ENCODE measurements around the gene OVCA2. TPM values are rescaled to one million over a fixed set of nuclear protein-coding genes. Genes with fewer than 3 reads are reported as not detected.
A peak's percentile ranks its signal among the peaks of the same experiment; 100 is the strongest.
"Not testable (repeated sequence)": the region's sequence is repeated elsewhere in the genome, so short reads cannot be mapped to it uniquely, and the experiment has no call there.

OVCA2 gene
- total RNA-seq, 1 experiment from 2014 or later, result 77.3 TPM

DNA sequence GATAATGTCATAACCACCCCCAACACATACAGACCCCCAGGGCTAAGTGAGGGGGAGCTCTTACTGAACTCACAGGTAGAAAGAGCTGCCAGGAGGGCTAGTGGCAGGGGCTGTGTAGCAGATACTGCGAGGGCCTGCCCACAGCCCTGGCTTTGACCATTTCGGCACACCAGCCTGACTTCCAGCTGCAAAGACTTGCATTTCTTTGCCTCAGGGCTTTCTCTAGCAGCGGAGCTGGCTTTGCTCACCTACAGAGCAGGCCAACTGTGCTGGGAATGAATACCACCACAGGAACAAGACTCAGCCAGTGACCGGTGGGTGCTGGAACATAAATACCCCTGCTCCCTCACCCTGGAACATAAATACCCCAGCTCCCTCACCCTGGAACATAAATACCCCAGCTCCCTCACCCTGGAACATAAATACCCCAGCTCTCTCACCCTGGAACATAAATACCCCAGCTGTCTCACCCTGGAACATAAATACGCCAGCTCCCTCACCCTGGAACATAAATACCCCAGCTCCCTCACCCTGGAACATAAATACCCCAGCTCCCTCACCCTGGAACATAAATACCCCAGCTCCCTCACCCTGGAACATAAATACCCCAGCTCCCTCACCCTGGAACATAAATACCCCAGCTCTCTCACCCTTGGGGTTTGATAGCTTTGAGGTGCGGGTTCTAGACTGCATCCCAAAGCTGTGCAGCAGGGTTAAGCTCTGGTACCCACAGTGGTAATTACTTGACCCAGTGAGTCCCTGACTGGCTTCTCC is 28.4 kb upstream of the OVCA2 start:
- not testable (repeated sequence) for DNase-seq (ENCODE audit: low read depth)

DNA sequence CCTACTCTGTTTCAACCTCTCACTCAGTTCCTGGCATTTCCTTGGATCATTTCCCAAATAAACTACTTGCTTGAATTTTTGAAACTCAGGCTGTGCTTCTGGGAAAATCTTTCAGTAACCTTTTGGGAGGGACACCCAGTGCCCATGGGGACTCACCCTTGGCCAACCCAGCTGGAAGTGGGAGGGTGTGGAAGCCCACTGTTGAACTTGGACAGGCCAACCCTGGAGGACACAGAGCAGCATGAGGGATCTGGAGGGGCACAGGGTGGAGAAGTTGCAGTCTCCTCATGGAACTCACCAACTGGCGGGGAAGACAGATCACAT is 27.9 kb upstream of the OVCA2 start:
- DNase-seq (ENCODE audit: low read depth), result no peak

GRCh38 chr17:2015314-2015713 is 26.5 kb upstream of the OVCA2 start:
- DNase-seq (ENCODE audit: low read depth), result no peak

DNA sequence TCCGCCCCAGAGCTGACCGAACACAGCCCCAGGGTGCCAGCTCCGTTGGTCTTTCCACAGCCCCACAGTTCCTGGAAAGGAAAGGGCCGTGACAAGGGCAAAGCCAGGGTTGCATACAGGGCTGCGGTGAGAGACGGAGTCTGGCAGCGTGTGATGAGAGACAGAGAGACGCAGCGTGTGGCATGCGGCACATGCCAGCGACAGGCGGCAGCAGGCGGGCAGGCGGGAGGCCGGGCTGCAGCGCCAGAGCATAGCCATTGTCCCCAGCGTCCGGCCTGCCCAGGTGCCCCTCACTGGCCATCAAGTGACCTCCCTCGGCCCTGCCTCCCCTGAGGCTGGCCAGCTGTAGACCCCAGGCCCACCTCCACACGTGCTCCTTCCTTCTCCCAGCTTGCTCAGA is 25.3 kb upstream of the OVCA2 start:
- DNase-seq (ENCODE audit: low read depth), result no peak

GRCh38 chr17:2017274-2017941 is 24.4 kb upstream of the OVCA2 start:
- no peak for DNase-seq (ENCODE audit: low read depth)

DNA sequence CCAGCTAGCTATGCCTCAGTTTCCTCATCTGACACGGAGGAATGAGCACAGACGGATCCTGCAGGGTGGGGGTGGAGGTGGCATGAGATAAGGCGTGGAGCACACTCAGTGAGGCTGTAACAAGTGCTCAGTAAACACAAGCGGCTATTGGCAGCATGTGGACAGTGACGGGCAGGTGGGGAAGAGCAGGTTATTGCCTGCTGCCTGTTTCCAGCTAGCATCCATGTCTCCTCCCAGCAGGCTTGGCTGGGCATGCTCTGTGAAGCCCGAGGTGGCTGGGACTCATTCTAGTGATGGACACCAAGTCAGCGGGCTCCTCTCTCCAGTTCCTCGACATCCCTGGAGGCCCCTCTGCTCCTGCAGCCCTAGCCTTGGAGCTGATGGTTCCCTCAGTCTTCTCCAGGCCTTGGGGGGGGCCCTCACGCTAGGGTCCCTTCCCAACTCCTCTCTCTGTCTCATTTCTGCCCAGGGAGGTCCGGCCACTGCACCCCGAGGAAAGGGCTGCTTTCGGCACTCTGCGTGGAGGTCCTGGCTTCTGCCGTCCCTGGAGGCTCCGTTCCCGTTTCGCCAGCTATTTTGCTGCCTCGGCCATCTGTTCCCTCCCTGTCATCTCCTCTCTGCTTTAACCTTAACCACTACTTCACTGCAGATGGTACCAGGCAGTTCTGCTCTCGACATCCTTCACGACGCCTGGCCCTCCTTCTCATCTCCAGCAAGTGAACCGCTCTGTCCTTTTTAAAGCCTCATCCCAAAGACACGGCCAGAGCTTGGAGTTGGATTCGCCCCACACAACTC is 22.9 kb upstream of the OVCA2 start:
- DNase-seq (ENCODE audit: low read depth), result no peak

DNA sequence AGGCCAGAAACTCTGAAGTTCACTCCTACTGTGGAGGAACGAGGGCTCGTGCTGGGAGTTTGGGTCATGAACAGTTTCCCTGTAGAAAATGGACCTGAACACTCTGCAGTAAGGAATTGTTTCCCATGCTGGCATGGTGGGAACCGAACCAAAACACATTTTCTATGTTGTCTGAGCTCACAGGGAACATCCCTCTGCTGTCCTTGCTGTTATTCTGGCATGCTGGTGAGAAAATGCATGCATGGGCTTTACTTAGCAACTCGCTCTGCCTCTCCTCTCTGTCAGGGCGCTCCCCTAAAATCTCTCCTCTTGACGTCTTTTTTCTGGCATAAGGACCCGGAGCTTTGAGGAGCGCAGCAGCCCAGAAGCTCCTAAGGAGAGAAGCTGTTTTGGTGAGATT is 22.1 kb upstream of the OVCA2 start:
- DNase-seq (ENCODE audit: low read depth), result no peak

DNA sequence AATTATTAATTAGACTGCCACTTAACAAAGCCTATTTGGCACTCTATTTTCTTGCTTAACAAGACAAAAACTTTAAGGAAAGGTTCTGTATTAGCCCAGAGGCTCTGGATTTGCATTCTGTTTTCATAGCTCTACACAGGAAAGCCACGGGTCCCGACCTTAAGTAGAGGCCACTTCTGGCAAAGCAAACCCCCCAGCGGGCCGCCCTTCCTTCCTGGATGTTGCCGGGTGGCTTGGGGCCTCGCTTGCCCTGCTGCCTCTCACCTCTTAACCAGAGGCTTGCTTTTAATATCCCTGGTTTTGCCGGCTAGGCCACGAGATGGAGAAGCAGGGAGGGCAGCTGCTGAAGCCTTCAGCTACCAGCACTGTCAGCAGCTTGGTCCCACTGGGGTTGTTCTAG is 21.1 kb upstream of the OVCA2 start:
- DNase-seq (ENCODE audit: low read depth), result no peak

DNA sequence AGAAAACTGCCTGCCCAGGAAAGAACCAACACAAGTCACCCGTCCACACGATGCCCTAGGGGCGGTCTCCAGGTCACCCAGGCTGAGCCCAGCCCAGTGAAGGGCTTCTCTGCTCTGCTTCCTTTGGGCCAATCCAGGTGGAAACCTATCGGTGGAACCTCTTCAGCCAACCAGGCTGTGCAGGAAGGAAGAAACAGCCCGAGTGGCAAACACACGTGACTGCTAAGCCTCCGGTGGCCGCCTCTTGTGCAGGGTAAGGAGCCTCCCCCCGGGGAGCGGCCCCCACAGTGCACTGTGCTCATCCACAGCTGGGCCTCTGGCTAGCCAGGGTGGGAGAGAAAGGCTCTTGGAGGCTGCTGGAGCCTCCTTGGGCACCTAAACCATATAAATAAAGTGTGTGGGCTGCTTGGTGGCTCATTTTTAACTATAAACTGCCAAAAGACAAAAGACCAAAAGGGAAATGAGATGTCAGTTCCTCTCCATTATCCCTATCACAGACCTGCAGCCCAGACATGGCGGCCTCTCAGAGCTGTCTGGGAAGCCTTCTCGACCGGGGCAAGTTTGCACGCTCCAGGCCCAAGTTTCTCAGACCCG is 19.1 kb upstream of the OVCA2 start:
- DNase-seq (ENCODE audit: low read depth), result no peak

DNA sequence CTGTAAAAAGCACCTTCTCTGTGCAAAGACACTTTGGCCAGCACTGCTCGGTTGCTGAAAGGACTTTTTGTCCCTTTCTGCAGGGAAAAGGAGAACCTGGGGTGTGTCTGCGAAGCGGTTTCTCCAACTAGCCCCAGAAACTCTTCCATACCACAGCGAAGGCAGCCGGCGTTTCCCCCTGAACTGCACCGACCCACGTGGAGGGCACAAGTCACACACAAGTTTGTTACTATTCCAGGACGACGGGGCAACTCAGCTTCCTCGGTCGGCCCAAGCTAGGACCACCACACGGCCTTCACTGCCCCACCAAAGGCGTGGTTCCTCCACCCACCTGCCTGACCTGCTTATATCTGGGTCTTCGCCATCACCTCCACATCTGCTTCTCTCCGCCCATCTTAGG is 18.6 kb upstream of the OVCA2 start:
- no peak for DNase-seq (ENCODE audit: low read depth)

GRCh38 chr17:2023692-2024571 is 17.9 kb upstream of the OVCA2 start:
- no peak for DNase-seq (ENCODE audit: low read depth)

- DNase-seq (ENCODE audit: low read depth), result no peak
Measured at GRCh38 chr17:2024572-2025219, 17.1 kb upstream of the OVCA2 start.

GRCh38 chr17:2025220-2025621 is 16.6 kb upstream of the OVCA2 start, which contains the start of gene RTN4RL1:
Gene RTN4RL1 (minus strand): TSS chr17:2025334. CDS start chr17:2024865, 469 bp downstream.
- DNase-seq (ENCODE audit: low read depth), result peak; percentile 44

DNA sequence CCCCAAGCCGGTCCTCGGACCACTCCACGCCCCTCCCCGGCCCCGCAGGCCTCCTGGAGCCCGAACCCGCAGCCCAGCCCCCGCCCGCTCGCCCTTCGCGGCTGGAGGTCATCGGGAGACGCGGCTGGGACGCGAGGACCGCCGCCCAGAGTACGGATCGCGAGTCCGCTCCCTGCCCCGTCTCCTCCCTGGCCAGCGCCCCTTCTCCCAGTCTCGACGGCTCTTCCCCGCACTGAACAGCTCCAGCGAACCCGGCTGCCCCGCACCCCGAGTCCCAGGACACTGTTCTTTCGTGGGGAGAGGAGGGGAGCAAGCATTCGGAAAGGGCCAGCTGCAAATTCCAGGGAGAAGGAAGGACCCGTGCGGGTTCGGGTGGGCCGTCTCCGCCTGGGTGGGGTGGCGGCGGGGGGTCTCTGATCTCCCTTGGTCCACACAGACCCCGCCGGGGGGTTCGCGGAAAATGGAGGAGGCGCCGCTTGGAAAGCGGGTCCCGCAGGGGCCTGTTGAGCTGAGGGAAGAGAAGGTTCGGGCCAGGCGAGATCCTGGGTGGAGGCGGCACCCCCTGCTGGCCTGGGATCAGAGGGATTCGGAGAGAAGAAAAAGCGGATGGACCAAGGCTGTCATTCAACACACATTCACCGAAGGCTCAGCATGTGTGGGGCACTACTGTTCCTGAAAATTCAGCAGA is 16.1 kb upstream of the OVCA2 start:
- DNase-seq (ENCODE audit: low read depth), result peak; percentile 58

DNA sequence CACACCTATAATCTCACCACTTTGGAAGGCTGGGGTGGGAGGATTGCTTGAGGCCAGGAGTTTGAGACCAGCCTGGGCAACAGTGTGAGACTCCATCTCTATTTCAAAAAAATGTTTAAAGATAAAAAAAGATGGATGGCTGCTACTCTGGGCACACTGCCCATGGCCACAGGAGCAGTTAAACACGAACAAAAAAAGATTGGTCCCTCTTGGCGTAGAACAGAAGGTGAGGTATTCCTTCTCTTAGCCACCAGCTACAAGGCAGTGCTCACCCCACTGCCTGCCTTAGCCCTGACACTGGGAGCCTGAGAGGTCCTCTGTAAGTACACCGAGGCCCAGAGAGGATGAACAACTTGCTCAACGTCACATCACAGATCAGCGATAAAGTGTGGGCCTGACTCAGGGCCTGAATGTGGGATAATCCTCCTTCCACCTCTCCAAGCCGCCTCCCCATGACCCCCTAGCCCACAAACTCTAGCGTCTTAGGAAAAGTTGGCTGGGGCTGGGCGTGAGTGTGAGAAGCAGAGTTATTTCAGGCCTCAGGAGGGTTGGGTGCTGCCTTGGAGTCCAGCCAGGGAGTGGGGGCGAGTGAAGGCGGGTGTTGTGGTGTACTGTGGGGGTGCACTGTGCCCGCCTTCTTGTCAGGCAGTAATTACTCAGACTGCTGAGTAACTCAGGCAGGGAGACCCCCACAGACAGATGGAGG is 14.1 kb upstream of the OVCA2 start:
- no peak for DNase-seq (ENCODE audit: low read depth)

DNA sequence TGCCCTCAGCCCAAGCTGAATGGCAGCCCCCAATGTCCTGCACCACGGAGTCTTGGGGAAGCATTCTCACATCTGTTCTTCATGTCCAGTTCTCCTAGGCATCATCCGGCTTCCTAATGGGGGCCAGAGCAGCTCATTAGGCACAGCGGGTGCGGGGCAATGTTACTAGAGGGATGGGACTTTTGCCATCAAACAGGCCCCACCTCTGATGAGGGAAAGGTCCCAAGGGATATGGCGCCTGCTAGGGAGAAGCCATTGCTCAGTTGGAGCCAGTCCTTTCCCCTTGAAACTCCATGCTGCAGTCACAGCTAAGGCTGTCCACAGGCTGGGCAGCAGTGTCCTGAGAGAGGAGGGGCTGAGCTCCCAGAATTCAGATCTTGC is 13.6 kb upstream of the OVCA2 start:
- no peak for DNase-seq (ENCODE audit: low read depth)

- DNase-seq (ENCODE audit: low read depth), result no peak
Measured at GRCh38 chr17:2028737-2029136, 13.1 kb upstream of the OVCA2 start.

- peak; percentile 89 for DNase-seq (ENCODE audit: low read depth)
Measured at GRCh38 chr17:2029911-2030778, 11.7 kb upstream of the OVCA2 start, which contains the start of gene DPH1. Gene DPH1 (plus strand): TSS chr17:2030153. CDS start chr17:2030170, 17 bp downstream.
